Anterior cingulate cortex (tissue), 58 donors: ENCODE measurements around the gene NLRC5.
A peak's percentile ranks its signal among the peaks of the same experiment; 100 is the strongest.

Source experiments
- DNase-seq, 58 donors: peaks; one replicate each; lab custom pipeline; 2025; lab: John Stamatoyannopoulos, UW

NLRC5 gene

DNA sequence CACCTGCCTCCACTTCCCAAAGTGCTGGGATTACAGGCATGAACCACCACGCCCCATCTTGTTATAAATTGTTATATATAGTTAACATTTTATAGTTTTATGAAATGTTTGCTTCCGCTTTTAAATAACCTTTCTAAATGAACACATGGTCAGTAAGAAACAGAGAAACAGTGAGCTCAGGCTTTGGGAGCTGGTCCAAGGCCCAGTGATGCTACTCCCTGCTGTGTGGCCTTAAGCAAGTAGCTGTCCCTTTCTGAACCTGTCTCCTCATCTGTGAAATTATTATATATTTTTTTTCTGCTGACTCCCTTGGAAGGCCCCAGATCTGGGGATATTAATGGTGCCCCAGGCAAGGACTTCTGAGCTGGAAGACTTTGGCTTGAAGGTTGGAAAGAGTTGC lies 122.1 kb downstream of the NLRC5 start:
- DNase-seq, result no peak

- DNase-seq, result no peak
Measured at GRCh38 chr16:57112403-57113041, 123.2 kb downstream of the NLRC5 start.

- DNase-seq, result peak in 11 of 58 donors; percentile 26 to 66 (median 46)
Measured at GRCh38 chr16:57113042-57113453, 123.7 kb downstream of the NLRC5 start.

GRCh38 chr16:57113664-57114063 lies 124.3 kb downstream of the NLRC5 start:
- DNase-seq, result no peak

GRCh38 chr16:57115168-57115513 lies 125.8 kb downstream of the NLRC5 start:
- peak in 5 of 58 donors; percentile 52 to 86 (median 60) for DNase-seq

DNA sequence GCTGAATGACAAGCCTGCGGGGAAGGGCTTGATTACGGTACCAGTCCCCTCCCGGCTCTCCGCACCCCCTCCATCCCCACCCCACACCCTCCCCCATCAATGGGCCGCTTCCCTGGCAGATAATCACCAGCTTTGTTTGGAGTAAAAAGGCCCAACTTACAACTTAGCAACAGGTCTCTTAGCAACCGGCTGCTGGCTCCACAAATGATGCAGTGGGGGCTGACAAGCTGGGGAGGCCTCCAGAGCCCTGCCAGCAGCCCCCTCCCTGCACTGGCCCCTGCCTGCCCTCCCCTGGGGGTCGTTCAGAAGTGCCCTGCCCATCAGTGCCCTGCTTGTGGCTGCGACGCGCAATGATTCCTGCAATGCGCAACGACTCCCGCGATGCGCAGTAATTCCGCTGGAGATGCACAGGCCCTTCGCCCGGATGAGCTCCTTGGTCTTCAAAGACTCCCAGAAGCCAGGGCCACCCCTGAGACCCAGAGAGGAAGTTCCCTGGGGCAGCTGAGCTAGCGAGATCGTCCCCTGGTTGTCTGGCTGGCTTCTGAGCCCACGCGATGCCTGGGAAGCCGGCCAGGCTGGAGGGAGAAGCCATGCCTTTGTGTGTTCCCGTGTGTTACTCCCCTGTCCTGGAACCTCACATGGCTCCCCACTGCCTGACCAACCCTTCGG lies 126.3 kb downstream of the NLRC5 start:
- DNase-seq, result peak in 57 of 58 donors; percentile 18 to 95 (median 86)

DNA sequence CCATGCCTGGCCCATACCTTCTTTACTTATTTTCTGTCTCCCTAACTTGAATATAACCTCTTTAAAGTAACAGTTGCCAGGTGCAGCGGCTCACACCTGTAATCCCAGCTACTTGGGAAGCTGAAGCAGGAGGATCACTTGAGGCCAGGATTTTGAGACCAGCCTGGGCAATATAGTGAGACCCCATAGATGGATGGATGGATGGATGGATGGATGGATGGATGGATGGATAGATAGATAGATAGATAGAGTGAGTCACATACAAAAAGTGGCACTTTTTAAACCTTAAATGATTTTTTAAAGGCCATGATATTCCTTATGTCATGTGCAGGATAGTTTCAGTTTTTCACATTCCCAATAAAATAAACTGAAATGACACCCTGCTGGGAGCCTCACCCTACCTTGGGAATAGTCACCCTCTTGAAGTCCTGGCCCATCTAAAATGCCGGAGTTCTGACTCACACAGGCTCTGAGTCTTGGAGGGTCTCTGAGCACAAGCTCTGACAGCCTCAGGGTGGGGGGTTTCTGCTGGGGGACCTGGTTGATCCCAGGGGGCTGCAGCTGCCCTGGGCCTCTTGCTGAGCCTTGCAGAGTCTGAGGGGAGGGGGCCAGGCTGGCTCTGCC lies 129.2 kb downstream of the NLRC5 start:
- DNase-seq, result no peak

DNA sequence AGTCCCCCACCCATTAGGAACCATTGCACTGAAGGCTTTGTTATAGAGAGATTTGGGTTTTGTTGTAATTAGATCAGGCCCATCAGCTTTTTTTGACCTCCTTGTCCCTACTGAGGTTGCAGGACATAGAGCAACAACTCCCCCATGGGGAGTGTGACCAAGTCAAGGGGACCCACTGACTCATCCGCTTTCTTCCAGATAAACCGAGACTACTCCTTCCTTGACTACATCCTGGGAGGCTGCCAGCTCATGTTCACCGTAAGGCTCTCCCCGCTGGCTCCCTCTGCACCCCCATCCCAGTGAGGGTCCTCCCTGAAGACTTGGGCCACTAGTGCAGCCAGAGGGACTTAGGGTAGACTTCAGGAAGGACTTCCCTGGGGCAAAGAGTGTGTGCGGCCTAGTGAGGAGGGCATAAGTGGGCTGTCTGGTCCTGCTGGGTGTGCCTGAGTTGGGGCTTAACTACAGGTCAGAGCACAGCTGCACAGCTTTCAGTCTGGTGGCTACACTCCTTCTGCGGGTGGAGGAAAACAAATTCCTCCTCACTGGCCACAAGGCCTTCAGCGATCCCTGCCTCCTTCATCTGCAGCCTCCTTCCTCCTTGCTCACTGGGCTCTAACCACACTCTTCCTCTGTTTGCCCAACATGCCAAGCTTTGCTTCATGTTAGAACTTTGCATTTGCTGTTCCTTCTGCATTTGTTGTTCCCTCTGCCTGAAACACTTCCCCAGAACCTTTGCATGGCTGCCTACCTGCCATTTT lies 134.0 kb downstream of the NLRC5 start:
- DNase-seq, result no peak

GRCh38 chr16:57123974-57124674 lies 134.8 kb downstream of the NLRC5 start:
- DNase-seq, result no peak

DNA sequence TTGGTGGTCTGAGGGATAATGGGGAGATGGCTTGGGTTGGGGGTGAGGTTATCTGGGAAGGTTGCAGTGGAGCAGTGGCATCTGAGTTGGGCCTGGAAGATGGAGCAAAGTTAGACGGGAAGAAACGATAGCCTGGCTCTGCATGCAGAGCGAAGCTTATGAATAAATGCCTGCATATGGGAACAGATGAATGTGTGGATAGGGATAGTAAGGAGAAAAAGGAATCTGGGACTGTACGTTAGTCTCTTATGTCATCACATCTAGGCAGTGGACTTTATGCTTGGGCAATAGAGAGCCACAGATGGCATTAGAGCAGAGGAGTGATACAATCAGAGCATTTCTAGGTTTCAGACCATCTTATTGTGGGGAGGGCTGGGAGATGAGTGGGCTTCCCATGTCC lies 136.0 kb downstream of the NLRC5 start:
- DNase-seq, result no peak

GRCh38 chr16:57125969-57126368 lies 136.6 kb downstream of the NLRC5 start:
- no peak for DNase-seq

DNA sequence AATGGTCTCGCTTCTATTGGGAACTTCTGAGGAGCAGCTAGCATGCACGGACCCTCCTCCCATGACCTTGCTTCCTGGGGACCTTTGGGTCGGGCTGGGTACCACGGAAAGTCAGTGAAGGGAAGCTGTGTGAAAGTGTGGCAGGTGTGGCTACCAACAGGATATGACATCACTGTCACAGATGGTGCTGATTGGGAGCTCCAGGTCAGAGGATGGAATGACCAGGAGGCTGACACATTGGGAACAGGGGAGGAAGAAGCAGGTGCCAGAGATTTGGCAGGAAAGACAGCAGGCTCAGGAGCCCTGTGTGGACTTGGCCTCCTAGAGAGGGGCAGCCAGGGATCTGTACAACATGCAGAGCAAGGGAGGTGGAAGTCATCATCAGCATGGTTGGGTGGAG lies 137.1 kb downstream of the NLRC5 start:
- DNase-seq, result no peak

GRCh38 chr16:57127037-57127763 lies 137.8 kb downstream of the NLRC5 start:
- DNase-seq, result no peak

DNA sequence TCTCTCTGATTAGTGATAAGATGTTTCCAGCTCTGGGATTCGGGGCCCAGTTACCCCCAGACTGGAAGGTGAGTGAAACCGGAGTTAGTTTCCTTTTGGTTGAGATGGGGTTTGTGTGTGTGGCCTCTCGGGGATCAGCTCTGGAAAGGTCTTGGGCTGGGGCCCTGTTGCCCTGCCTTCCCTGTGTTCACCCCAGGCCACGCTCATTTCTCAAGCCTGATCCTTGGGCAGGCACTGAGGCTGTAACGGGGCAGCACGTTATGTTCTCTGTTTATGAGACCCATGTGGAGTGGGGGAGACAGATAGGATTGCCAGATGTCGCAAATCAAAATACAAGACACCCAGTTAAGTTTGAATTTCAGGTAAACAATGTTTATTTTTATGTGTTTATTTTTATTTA lies 138.5 kb downstream of the NLRC5 start:
- DNase-seq, result no peak

- no peak for DNase-seq
Measured at GRCh38 chr16:57128771-57129389, 139.5 kb downstream of the NLRC5 start.

- no peak for DNase-seq
Measured at GRCh38 chr16:57130950-57131321, 141.6 kb downstream of the NLRC5 start.

DNA sequence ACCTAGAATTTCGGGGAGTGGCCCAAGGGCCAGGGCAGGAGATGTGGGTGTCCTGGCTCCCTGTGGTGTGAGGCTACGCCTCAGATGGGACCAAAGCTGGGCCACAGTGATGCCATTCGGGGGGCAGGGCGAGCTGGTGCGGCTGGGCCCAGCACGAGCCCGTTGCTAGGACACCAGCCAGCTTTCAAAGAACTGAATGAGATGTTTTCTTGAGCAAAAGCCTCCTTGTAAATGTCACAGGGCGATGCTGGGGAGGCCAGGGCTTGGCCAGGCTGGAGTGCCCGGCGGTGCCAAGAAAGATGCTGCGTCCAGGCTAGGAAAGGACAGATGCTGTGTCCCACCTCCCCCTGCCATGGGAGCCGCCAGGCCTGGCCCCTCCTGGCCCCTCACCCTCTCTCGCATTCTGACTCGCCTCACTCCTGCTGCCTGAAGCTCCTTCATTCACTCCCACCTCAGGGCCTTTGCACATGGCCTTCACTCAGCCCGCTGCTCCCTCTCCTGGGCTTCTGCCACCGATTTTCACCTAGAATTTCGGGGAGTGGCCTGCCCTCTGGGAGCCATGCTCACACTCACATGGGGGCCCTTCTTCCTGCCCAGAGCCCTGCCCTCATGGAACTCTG lies 142.1 kb downstream of the NLRC5 start:
- peak in 54 of 58 donors; percentile 38 to 94 (median 77) for DNase-seq

DNA sequence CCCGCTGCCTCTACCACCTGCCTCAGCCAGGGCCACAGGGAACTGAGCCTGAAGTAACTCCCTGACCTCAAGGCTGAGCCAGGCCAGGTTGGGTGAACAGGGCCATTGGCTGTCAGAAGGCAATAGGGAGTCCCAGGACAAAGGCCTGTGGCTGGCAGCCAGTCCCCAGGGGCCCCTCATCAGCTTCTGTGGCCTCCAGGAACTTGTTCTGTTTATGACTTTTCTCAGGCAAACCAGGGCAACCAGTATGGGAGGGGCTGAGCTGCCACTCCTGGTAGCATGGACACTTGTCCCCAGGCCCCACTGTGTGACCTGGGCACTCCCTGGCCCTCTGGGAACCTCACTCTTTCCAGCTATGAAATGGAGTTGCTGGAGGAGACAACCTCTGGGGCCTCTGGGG lies 143.1 kb downstream of the NLRC5 start:
- DNase-seq, result peak in 1 of 58 donors; percentile 36

DNA sequence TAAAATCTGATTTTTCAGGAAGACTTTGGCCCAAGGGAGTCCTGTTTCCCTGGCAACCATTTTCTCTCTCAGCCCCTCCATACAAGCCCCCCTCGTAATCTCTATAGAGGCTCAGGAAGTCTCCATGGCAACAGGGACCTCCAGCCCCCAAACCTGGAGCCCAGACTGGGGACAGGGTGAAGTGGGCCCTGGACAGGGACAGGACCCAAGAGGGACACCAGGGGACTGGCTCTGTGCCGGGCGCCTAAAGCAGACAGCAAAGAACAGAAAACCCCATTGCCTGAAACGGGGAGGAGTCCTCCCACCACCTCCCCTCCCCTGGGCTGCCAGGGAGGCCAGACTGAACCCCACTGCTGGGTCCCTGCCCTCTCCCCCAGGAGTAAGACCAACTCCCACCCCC lies 143.7 kb downstream of the NLRC5 start:
- DNase-seq, result no peak
